Measurements from ENCODE around the gene SLC25A14. TPM values are rescaled to one million over a fixed set of nuclear protein-coding genes. Genes with fewer than 3 reads are reported as not detected.

SLC25A14 gene
- total RNA-seq, 1 experiment from 2014 or later, result 13.1 TPM

GRCh38 chrX:130393451-130394074, 53.8 kb downstream of the SLC25A14 start:
- Histone ChIP-seq H4K20me1 (ENCODE audit: insufficient read depth) (no peaks in the 10 kb centered on the region), H3K9me3 (ENCODE audit: control insufficient read depth in 1 of 2, insufficient read depth in 1 of 2, low read depth in 1 of 2, low read length in 2 of 2) (no peaks in the 10 kb centered on the region), H3K9ac (ENCODE audit: low read length) (no peak overlapping the region), H3K27ac (ENCODE audit: low read depth, low read length) (no peak overlapping the region), H3K4me3 (replicated peaks in 1 of 2; ENCODE audit: low read depth in 1 of 2, low read length in 2 of 2) (no peak overlapping the region), H3K36me3 (ENCODE audit: control insufficient read depth in 1 of 2, insufficient read depth in 2 of 2, low read length in 2 of 2) (no peaks in the 10 kb centered on the region), H3K9me2 (ENCODE audit: insufficient read depth) (no peaks in the 10 kb centered on the region), H3K79me2 (ENCODE audit: insufficient read depth, low read length) (no peaks in the 10 kb centered on the region), H2AFZ (ENCODE audit: low read depth, low read length, poor library complexity, severe bottlenecking) (no peak overlapping the region), H3K4me1 (ENCODE audit: control insufficient read depth in 1 of 2, insufficient read depth in 2 of 2, low read length in 2 of 2) (no peaks in the 10 kb centered on the region), H3K4me2 (ENCODE audit: low read length) (no peak overlapping the region), H3K27me3 (ENCODE audit: insufficient read depth, low read length) (no peaks in the 10 kb centered on the region)
- intact Hi-C loops (cut with micrococcal nuclease), result loop anchor here (1.0 kb wide), 1 partner anchor 524 kb away; no protein-coding TSS in a partner anchor
- ChIA-PET RAD21 (ENCODE audit: low non-redundant PET in 1 of 2, low total read pairs in 2 of 2, uncharacterized antibody in 2 of 2, unreplicated experiment in 2 of 2) (interaction anchor here in 1 of 2 experiments (1.2 kb wide), 1 partner anchor 523 kb away, joined by 3 read pairs; no protein-coding TSS in a partner anchor), CTCF (interaction anchor here (0.6 to 3.8 kb wide), 4 partner anchors 33 to 523 kb away, joined by 3 to 27 read pairs (median 3); no protein-coding TSS in a partner anchor), POLR2A (no interaction called here)
- TF ChIP-seq RAD21 (IDR thresholded peaks at IDR 0.05; ENCODE audit: low read depth) (peak; percentile 65), REST (IDR thresholded peaks at IDR 0.05; ENCODE audit: low read depth) (no peak), SP1 (IDR thresholded peaks at IDR 0.05; ENCODE audit: low read depth) (no peak), ELF1 (IDR thresholded peaks at IDR 0.05; ENCODE audit: borderline replicate concordance, low read depth) (no peak), FOSL1 (IDR thresholded peaks at IDR 0.05; ENCODE audit: low read depth) (no peak), ZFX (IDR thresholded peaks at IDR 0.05) (no peak), SRF (IDR thresholded peaks at IDR 0.05; ENCODE audit: low read depth) (no peak), SIN3A (IDR thresholded peaks at IDR 0.05; ENCODE audit: low read depth) (no peak), CEBPB (IDR thresholded peaks at IDR 0.05; ENCODE audit: low read depth) (no peak), POLR2A (IDR thresholded peaks at IDR 0.05; ENCODE audit: borderline replicate concordance, extremely low read depth, insufficient read depth, insufficient read length) (no peak), ZBTB33 (IDR thresholded peaks at IDR 0.05; ENCODE audit: extremely low read depth, insufficient replicate concordance, low read length) (no peak), ATF3 (IDR thresholded peaks at IDR 0.05) (no peak), TCF7L2 (IDR thresholded peaks at IDR 0.05; ENCODE audit: borderline replicate concordance, extremely low read depth, insufficient read depth, insufficient read length) (no peak), JUND (IDR thresholded peaks at IDR 0.05) (no peak), EZH2phosphoT487 (IDR thresholded peaks at IDR 0.05; ENCODE audit: borderline replicate concordance) (no peak), EGR1 (IDR thresholded peaks at IDR 0.05; ENCODE audit: low read depth) (no peak), CTCF (IDR thresholded peaks at IDR 0.05 in 2 of 3, conservative IDR thresholded peaks at IDR 0.05 in 1 of 3; ENCODE audit: borderline replicate concordance in 1 of 3, insufficient read depth in 1 of 3, low read depth in 2 of 3, low read length in 2 of 3) (peak; percentile 47 to 76 (median 62); a peak in 5 of 6 replicates)
- DNase-seq (ENCODE audit: low read depth, low spot score) (peak; percentile 18), ATAC-seq (peak; percentile 91)
- BruUV-seq (replicated peaks), result no TSS peak
